ENCODE measurements around the gene SPG7.

- TF ChIP-seq, protein P1, sequence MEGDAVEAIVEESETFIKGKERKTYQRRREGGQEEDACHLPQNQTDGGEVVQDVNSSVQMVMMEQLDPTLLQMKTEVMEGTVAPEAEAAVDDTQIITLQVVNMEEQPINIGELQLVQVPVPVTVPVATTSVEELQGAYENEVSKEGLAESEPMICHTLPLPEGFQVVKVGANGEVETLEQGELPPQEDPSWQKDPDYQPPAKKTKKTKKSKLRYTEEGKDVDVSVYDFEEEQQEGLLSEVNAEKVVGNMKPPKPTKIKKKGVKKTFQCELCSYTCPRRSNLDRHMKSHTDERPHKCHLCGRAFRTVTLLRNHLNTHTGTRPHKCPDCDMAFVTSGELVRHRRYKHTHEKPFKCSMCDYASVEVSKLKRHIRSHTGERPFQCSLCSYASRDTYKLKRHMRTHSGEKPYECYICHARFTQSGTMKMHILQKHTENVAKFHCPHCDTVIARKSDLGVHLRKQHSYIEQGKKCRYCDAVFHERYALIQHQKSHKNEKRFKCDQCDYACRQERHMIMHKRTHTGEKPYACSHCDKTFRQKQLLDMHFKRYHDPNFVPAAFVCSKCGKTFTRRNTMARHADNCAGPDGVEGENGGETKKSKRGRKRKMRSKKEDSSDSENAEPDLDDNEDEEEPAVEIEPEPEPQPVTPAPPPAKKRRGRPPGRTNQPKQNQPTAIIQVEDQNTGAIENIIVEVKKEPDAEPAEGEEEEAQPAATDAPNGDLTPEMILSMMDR (IDR thresholded peaks at IDR 0.05; ENCODE audit: insufficient read depth, low read length), result no peak
- TF ChIP-seq POLR2AphosphoS5 (IDR thresholded peaks at IDR 0.05; ENCODE audit: low read depth) (no peak), REST (IDR thresholded peaks at IDR 0.05; ENCODE audit: insufficient replicate concordance, low read depth) (no peak), GABPA (IDR thresholded peaks at IDR 0.05; ENCODE audit: low read depth) (no peak)
Observed at GRCh38 chr16:89553733-89554132, 45.5 kb downstream of the SPG7 start.

All from HL-60 (cell line).